Measurements from ENCODE around the gene SPNS2.

SPNS2 gene

DNA sequence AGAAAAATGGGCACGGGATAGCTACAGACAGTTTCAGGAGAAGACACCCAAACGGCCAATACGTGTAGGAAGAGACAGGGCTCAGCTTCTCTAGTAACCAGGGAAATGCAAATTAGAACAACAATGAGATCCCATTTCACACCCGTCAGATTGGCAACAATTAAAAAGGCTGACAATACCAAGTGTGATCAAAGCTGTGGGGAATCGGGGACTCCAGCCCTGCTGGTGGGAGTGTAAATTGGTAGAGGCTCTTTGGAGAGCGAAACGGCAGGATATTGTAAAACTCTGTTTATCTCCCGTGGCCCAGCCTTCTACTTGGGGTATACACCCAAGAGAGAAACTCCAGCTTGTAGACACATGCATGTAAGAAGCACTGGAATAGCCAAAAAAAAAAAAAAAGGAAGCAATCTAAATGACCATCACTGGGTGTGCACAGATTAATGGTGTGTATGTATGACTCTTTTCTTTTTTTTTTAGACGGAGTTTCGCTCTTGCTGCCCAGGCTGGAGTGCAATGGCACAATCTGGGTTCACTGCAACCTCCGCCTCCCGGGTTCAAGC is 29.0 kb downstream of the SPNS2 start (continued):
- TF ChIP-seq, protein P1, sequence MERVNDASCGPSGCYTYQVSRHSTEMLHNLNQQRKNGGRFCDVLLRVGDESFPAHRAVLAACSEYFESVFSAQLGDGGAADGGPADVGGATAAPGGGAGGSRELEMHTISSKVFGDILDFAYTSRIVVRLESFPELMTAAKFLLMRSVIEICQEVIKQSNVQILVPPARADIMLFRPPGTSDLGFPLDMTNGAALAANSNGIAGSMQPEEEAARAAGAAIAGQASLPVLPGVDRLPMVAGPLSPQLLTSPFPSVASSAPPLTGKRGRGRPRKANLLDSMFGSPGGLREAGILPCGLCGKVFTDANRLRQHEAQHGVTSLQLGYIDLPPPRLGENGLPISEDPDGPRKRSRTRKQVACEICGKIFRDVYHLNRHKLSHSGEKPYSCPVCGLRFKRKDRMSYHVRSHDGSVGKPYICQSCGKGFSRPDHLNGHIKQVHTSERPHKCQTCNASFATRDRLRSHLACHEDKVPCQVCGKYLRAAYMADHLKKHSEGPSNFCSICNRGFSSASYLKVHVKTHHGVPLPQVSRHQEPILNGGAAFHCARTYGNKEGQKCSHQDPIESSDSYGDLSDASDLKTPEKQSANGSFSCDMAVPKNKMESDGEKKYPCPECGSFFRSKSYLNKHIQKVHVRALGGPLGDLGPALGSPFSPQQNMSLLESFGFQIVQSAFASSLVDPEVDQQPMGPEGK (CRISPR knock-in tag; IDR thresholded peaks at IDR 0.05; ENCODE audit: borderline replicate concordance) = no peak
- TF ChIP-seq, protein P2, sequence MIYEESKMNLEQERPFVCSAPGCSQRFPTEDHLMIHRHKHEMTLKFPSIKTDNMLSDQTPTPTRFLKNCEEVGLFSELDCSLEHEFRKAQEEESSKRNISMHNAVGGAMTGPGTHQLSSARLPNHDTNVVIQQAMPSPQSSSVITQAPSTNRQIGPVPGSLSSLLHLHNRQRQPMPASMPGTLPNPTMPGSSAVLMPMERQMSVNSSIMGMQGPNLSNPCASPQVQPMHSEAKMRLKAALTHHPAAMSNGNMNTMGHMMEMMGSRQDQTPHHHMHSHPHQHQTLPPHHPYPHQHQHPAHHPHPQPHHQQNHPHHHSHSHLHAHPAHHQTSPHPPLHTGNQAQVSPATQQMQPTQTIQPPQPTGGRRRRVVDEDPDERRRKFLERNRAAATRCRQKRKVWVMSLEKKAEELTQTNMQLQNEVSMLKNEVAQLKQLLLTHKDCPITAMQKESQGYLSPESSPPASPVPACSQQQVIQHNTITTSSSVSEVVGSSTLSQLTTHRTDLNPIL (CRISPR knock-in tag; IDR thresholded peaks at IDR 0.05; ENCODE audit: low read depth) = no peak
- TF ChIP-seq ISL1 (CRISPR knock-in tag; IDR thresholded peaks at IDR 0.05) = no peak

DNA sequence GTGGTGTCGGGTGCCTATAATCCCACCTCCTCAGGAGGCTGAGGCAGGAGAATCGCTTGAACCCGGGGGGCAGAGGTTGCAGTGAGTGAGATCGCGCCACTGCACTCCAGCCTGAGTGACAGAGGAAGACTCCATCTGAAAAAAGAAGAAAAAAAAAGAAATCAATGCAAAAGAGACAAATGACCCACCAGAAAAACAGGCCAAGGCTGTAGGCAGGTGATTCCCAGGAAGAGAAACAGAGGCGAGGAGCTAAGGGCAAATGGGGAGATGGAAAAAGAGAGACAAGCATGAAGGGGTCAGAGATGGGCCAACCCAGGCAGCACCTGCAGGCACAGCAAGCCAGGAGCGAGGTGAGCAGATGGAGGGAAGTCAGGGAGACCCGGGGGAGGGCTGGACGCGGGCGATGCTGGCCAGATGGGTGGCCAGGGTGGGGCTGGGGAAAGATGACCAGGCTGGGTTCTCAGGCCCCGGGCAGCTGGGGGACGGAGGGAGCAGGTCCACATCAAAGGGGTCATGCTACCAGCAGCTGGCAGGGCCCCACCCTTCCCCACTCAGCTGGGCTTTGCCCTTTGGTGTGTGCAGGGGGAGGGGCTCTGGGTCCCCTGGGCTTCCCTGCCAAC is 31.0 kb downstream of the SPNS2 start:
- TF ChIP-seq CSDC2 (CRISPR knock-in tag; IDR thresholded peaks at IDR 0.05) (no peak), PPARA (CRISPR knock-in tag; IDR thresholded peaks at IDR 0.05; ENCODE audit: borderline replicate concordance) (no peak), ZNF565 (CRISPR knock-in tag; conservative IDR thresholded peaks at IDR 0.05; ENCODE audit: low read depth) (no peak), GLIS3 (CRISPR knock-in tag; IDR thresholded peaks at IDR 0.05) (no peak), OSR1 (CRISPR knock-in tag; IDR thresholded peaks at IDR 0.05) (no peak), SNAI2 (CRISPR knock-in tag; IDR thresholded peaks at IDR 0.05) (no peak), ZNF70 (CRISPR knock-in tag; IDR thresholded peaks at IDR 0.05) (no peak), RARB (CRISPR knock-in tag; IDR thresholded peaks at IDR 0.05) (no peak), TCF4 (CRISPR knock-in tag; IDR thresholded peaks at IDR 0.05; ENCODE audit: borderline replicate concordance) (no peak), ESRRG (CRISPR knock-in tag; IDR thresholded peaks at IDR 0.05) (no peak), ZC3H10 (CRISPR knock-in tag; IDR thresholded peaks at IDR 0.05) (no peak), ZFP3 (CRISPR knock-in tag; IDR thresholded peaks at IDR 0.05) (no peak), ZNF8 (CRISPR knock-in tag; IDR thresholded peaks at IDR 0.05) (no peak), ISL1 (CRISPR knock-in tag; IDR thresholded peaks at IDR 0.05) (no peak)
- TF ChIP-seq, protein P3, sequence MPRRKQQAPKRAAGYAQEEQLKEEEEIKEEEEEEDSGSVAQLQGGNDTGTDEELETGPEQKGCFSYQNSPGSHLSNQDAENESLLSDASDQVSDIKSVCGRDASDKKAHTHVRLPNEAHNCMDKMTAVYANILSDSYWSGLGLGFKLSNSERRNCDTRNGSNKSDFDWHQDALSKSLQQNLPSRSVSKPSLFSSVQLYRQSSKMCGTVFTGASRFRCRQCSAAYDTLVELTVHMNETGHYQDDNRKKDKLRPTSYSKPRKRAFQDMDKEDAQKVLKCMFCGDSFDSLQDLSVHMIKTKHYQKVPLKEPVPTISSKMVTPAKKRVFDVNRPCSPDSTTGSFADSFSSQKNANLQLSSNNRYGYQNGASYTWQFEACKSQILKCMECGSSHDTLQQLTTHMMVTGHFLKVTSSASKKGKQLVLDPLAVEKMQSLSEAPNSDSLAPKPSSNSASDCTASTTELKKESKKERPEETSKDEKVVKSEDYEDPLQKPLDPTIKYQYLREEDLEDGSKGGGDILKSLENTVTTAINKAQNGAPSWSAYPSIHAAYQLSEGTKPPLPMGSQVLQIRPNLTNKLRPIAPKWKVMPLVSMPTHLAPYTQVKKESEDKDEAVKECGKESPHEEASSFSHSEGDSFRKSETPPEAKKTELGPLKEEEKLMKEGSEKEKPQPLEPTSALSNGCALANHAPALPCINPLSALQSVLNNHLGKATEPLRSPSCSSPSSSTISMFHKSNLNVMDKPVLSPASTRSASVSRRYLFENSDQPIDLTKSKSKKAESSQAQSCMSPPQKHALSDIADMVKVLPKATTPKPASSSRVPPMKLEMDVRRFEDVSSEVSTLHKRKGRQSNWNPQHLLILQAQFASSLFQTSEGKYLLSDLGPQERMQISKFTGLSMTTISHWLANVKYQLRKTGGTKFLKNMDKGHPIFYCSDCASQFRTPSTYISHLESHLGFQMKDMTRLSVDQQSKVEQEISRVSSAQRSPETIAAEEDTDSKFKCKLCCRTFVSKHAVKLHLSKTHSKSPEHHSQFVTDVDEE (CRISPR knock-in tag; IDR thresholded peaks at IDR 0.05) = no peak
- TF ChIP-seq, protein P1 (CRISPR knock-in tag; IDR thresholded peaks at IDR 0.05; ENCODE audit: borderline replicate concordance) = no peak
- TF ChIP-seq, protein P4, sequence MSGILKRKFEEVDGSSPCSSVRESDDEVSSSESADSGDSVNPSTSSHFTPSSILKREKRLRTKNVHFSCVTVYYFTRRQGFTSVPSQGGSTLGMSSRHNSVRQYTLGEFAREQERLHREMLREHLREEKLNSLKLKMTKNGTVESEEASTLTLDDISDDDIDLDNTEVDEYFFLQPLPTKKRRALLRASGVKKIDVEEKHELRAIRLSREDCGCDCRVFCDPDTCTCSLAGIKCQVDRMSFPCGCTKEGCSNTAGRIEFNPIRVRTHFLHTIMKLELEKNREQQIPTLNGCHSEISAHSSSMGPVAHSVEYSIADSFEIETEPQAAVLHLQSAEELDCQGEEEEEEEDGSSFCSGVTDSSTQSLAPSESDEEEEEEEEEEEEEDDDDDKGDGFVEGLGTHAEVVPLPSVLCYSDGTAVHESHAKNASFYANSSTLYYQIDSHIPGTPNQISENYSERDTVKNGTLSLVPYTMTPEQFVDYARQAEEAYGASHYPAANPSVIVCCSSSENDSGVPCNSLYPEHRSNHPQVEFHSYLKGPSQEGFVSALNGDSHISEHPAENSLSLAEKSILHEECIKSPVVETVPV (CRISPR knock-in tag; IDR thresholded peaks at IDR 0.05) = no peak
- TF ChIP-seq, protein P5, sequence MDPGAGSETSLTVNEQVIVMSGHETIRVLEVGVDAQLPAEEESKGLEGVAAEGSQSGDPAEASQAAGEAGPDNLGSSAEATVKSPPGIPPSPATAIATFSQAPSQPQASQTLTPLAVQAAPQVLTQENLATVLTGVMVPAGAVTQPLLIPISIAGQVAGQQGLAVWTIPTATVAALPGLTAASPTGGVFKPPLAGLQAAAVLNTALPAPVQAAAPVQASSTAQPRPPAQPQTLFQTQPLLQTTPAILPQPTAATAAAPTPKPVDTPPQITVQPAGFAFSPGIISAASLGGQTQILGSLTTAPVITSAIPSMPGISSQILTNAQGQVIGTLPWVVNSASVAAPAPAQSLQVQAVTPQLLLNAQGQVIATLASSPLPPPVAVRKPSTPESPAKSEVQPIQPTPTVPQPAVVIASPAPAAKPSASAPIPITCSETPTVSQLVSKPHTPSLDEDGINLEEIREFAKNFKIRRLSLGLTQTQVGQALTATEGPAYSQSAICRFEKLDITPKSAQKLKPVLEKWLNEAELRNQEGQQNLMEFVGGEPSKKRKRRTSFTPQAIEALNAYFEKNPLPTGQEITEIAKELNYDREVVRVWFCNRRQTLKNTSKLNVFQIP (CRISPR knock-in tag; IDR thresholded peaks at IDR 0.05; ENCODE audit: borderline replicate concordance, low read depth) = no peak
- ATAC-seq = no peak
